GM21381 (cell line): ENCODE data around the gene RNASE13.
"Not testable (repeated sequence)": the region's sequence is repeated elsewhere in the genome, so short reads cannot be mapped to it uniquely, and the experiment has no call there.

ENCODE experiments used
- ATAC-seq: cut with Tn5 transposase; IDR thresholded peaks from one replicate; pipeline ENCODE4 v1.9.1; 2021; ENCODE audit warnings: mild to moderate bottlenecking, moderate library complexity; ENCODE audit not compliant: unreplicated experiment

The RNASE13 gene

GRCh38 chr14:21043387-21043973 is 8.9 kb upstream of the RNASE13 start:
- no peak for ATAC-seq

- no peak for ATAC-seq
Observed at GRCh38 chr14:21042918-21043317, 8.3 kb upstream of the RNASE13 start.

GRCh38 chr14:21041676-21042433 is 7.2 kb upstream of the RNASE13 start, which contains the start of gene RNASE7:
RNASE7 (plus strand) TSS chr14:21042362; CDS start chr14:21042993, 631 bp downstream.
- no peak for ATAC-seq

- not testable (repeated sequence) for ATAC-seq
Observed at GRCh38 chr14:21040941-21041340, 6.3 kb upstream of the RNASE13 start.

- no peak for ATAC-seq
Observed at GRCh38 chr14:21040370-21040925, 5.8 kb upstream of the RNASE13 start.

- no peak for ATAC-seq
Observed at GRCh38 chr14:21039585-21040369, 5.2 kb upstream of the RNASE13 start.

GRCh38 chr14:21038441-21039422 is 4.1 kb upstream of the RNASE13 start:
- no peak for ATAC-seq

- ATAC-seq = no peak
Observed at GRCh38 chr14:21037156-21037555, 2.5 kb upstream of the RNASE13 start.

- no peak for ATAC-seq
Observed at GRCh38 chr14:21036751-21037150, 2.1 kb upstream of the RNASE13 start.

GRCh38 chr14:21033133-21033698 is 1.4 kb downstream of the RNASE13 start:
- ATAC-seq = no peak

- no peak for ATAC-seq
Observed at GRCh38 chr14:21032326-21033132, 2.1 kb downstream of the RNASE13 start.

GRCh38 chr14:21030531-21030930 is 4.1 kb downstream of the RNASE13 start:
- ATAC-seq = no peak

- no peak for ATAC-seq
Observed at GRCh38 chr14:21029917-21030316, 4.7 kb downstream of the RNASE13 start, which contains the start of gene TPPP2. TPPP2 (plus strand) TSS chr14:21030217; CDS start chr14:21030582, 365 bp downstream.

- ATAC-seq = no peak
Observed at GRCh38 chr14:21026988-21027315, 7.7 kb downstream of the RNASE13 start.

- ATAC-seq = no peak
Observed at GRCh38 chr14:21026274-21026987, 8.2 kb downstream of the RNASE13 start.

GRCh38 chr14:21025371-21026273 is 9.0 kb downstream of the RNASE13 start:
- no peak for ATAC-seq

GRCh38 chr14:21024585-21025370 is 9.8 kb downstream of the RNASE13 start, which contains the start of gene NDRG2:
NDRG2 (minus strand) TSS chr14:21025061; CDS start chr14:21023315, 1,746 bp downstream.
- no peak for ATAC-seq
